Embryonic facial prominence (tissue), 1 donor: ENCODE results near the gene PRR27.

Experiments
- DNase-seq: peaks from one replicate; pipeline ENCODE4 v3.0.0-alpha.2; 2016; ENCODE audit errors: extremely low spot score

The PRR27 gene

DNA sequence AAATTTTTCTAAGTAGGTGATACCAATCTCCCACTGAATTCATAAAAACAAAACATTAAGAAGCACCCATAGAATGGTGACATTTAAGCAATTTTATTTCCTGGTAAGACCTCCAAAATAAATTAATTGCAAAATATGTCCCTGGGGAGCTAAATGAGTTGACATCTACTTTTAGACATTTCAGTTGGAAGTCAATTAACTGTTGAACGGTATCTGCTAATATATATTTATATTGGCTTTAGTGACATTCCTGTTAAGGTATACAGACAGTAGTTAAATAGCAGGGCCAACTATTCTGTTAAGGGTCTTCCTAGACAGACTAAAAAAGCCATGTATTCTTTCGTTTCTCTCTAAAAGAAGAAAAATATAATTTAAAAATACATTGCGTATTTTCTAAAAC lies at the start of gene PRR27:
Gene PRR27, plus strand, starts transcription at position 301 of the 400 bp plus-strand sequence. CDS start 139 bp downstream, outside the sequence.
- DNase-seq, result no peak

DNA sequence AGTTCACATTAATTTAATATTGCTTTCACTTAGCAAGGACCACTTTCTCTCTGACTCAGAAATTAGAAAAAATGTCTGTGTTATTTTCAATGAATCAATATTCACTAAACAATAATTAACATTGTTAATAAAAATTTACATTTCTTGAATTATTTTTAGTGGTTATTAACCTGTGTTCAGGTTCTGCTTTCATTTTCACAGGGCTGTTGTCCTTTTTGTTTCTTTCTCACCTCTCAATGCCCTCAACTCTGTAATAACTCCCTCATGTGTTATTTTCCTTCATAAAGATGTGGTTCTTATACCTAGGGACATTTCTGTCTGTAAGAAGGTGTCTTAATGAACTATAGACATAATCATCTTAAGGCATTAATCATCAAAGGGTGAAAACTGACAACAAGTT lies 43.1 kb upstream of the PRR27 start:
- DNase-seq, result no peak

DNA sequence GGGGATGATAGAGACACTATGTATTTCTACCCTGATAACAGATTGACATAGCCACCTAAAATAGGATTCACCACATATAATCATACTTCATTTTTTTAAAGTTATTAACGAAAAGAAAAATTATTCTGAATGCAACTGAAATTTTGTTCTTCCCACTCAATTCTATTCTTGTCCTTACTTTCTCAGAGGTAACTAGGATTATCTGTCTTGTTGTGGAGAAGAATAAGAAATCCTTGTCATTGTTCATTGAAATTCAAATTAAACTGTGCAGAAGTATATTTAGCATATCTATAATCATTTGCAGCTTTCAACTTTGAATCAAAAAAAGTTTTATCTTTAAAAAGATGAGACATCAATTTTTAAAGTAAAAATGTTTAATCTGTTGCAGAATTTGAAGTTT lies 40.4 kb upstream of the PRR27 start:
- no peak for DNase-seq

- DNase-seq, result no peak
These were observed 39.9 kb upstream of the PRR27 start for GRCh38 chr4:70114096-70114495.

DNA sequence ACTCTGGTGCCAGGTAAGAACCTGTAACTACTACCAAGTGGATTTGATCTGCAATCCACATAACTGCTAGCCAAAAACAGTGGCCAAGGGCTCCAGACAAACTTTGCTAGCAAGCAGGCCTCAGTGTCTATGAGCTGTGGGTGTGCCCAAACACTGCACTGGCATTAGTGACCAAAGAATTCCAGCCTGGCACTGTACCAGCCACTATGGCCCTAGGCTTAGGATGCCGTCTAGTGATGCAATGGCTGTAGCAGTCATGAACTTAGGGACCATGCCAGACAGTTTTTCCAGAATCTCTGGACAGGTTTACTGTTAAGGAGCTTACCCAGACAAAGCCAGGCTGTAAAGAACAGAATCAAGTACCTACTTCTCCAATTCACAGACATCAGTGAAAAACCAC lies 33.7 kb upstream of the PRR27 start:
- DNase-seq, result no peak

DNA sequence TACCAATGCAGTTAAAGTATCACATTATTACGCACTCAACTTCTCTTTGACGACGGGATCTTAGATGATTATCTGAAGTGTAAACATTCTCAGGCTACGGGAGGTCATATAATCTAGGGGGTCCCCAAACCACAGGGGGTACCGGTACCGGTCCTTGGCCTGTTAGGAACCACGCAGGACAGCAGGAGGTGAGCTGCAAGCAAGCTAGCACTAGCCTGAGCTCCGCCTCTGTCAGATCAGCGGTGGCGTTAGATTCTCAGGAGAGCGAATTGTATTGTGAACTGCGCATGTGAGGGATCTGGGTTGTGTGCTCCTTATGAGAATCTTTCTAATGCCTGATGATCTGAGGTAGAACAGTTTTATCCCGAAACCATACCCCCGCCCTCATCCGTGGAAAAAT lies 20.6 kb upstream of the PRR27 start:
- no peak for DNase-seq

DNA sequence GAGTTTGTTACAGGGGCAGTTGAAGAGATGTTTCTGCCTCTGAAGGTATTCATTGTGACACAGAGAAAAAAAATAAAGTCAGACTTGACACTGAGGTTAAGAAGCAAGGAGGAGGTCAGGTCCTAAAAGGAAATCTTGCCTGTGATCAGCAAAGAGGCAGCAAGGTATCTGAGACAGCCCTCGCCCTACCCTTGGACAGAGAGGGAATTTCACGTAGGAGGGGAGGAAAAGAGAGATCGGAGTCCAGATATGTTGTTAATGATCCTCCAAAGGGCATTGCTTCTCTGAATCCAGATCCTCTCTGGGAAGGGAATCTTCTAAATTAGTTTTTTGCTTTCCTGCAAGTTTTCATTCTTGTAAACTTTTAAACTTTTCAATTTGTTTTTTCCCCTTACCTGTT lies 15.3 kb upstream of the PRR27 start:
- DNase-seq, result no peak

GRCh38 chr4:70151271-70151670 lies 2.8 kb upstream of the PRR27 start:
- DNase-seq, result no peak

DNA sequence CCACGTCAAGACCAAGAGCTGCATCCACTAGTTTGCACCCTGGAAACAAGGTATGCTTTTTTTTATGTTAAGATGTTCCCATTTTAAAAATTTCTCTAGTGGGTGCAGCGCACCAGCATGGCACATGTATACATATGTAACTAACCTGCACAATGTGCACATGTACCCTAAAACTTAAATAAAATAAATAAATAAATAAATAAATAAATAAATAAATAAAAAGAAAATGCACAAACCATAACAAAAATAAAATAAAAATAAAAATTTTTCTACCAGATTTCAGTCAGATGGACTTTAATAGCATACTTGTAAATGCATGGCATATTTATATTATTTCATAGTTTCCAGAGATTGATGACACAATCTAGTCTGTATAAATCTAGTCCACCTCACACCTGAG lies 1.9 kb upstream of the PRR27 start:
- DNase-seq, result no peak

GRCh38 chr4:70158576-70158975 lies 4.5 kb downstream of the PRR27 start:
- DNase-seq, result no peak

GRCh38 chr4:70177090-70177489 lies 23.1 kb downstream of the PRR27 start:
- no peak for DNase-seq

- no peak for DNase-seq
These were observed 24.1 kb downstream of the PRR27 start for GRCh38 chr4:70178075-70178660.

GRCh38 chr4:70179811-70180210 lies 25.8 kb downstream of the PRR27 start:
- DNase-seq, result no peak

DNA sequence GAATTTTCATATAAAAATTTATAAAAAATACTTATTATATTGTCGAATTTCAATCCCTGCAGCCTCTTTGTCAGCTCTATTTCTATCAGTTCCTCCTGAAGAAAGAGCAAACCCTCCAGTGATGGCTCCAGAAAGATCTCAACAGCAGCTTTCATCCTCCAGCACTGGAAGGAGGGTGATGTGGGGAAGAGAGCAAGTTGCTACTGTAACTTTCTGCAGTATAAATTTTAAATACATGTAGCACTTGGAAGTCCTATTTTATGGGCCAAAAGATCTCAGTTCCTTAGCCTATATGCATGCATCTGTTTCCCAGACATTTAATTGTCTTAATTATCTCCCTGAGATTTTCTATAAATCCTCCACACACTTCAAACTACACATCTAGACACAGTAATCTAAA lies 27.8 kb downstream of the PRR27 start:
- DNase-seq, result no peak

DNA sequence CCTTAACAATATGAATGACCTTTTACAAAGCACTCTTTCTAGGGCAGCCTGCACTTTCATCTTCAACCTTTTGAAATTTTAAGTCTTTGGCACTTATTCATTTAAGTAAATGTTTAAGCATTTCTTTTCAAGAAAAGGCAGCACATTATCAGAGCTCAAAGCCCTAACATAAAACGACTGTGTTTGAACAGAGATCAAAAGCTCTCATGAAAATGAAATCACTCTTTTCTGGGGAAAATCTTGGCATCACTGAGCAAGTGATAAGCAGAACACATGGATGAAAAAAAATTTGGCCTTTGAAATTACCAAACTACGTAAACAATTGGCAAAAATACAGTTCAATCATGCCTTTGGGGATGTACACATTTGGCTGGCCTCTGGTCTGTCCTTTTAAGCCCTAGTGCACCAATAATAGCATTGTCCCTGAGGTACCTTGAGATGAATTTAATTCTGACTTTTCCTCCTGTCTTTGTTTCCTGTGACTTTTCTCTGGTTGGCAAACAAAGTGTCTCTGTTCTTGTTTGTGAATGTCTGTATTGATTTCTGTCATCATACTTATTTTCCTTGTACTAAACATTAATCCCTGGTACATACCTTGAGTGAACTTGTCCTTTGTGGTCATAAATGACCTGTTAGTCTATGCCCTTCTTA lies 28.6 kb downstream of the PRR27 start:
- no peak for DNase-seq

- no peak for DNase-seq
These were observed 29.3 kb downstream of the PRR27 start for GRCh38 chr4:70183168-70183939.

GRCh38 chr4:70183940-70184246 lies 29.9 kb downstream of the PRR27 start:
- DNase-seq, result no peak

DNA sequence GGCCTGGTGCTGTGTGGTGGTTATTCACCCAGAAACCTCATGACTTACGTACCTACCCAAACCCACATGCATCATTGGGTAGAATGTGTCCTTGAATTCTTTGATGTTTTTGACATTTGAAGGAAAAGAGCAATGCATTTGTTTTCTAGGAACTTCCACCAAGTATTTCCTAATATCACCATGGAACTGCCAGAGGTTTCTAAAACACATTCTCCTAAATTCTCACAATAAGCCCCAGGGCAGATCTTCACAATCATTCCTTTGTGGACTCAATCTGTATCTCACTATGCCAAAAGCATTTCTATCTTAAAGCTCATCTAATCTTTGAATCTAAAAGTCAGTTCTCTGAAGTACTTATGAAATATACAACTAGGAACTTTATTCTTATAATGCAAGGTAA lies 33.2 kb downstream of the PRR27 start:
- no peak for DNase-seq

- DNase-seq, result no peak
These were observed 36.5 kb downstream of the PRR27 start for GRCh38 chr4:70190579-70190978.

GRCh38 chr4:70191647-70192046 lies 37.6 kb downstream of the PRR27 start:
- no peak for DNase-seq

DNA sequence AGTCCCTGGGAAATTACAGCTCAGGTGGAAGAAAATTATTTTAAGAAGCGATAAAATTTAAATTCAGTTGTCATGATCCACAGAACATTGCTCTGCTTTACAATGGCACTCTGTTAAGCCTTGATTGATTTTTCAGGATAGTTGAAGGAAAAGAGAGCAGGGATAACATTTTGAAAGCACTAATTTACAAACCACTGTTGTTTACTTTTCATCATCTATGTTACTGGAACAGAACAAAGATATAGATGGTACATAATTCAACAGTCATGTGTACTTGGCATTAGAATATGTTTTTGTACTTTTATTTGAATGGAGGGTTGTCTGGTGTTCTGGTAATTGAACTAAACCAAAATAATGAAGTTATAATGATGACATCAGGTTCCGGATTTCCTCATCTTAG lies 38.9 kb downstream of the PRR27 start:
- no peak for DNase-seq

GRCh38 chr4:70195425-70195824 lies 41.4 kb downstream of the PRR27 start, which contains the start of gene ODAM:
TSS of gene ODAM (plus strand) at chr4:70195725. CDS start at chr4:70196544, 819 bp downstream.
- DNase-seq, result no peak

GRCh38 chr4:70196857-70197256 lies 42.8 kb downstream of the PRR27 start:
- no peak for DNase-seq
